Loucy (cell line): Measurements from ENCODE around the gene ELOVL7.

ENCODE experiments used
- EZH2phosphoT487 ChIP-seq: fragments of 200-600 bp; IDR thresholded peaks from 2 replicates; pipeline ENCODE4 v1.6.1; 2018; ENCODE audit warnings: antibody characterized with exemption, mild to moderate bottlenecking, moderate library complexity, borderline replicate concordance
- TF ChIP-seq, protein P1 (sequence below): fragments of 200-600 bp; sonication (generic); conservative IDR thresholded peaks from 2 replicates; pipeline ENCODE4 v1.5.1; 2014; ENCODE audit warnings: mild to moderate bottlenecking, antibody characterized with exemption, low read length

DNA sequence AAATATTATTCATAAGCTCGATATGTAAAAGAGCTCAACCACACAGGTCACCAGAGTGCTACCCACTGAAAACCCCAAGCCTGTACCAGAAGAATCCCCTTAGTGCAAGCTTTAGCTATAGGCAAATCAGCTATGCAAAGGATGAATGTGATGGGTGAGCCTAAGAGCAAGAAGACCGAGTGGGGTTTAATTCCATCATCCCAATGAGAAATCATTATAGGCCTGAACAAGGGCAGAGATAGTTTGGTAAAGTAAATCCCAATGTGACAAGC is 21.8 kb downstream of the ELOVL7 start:
- TF ChIP-seq, protein P1, sequence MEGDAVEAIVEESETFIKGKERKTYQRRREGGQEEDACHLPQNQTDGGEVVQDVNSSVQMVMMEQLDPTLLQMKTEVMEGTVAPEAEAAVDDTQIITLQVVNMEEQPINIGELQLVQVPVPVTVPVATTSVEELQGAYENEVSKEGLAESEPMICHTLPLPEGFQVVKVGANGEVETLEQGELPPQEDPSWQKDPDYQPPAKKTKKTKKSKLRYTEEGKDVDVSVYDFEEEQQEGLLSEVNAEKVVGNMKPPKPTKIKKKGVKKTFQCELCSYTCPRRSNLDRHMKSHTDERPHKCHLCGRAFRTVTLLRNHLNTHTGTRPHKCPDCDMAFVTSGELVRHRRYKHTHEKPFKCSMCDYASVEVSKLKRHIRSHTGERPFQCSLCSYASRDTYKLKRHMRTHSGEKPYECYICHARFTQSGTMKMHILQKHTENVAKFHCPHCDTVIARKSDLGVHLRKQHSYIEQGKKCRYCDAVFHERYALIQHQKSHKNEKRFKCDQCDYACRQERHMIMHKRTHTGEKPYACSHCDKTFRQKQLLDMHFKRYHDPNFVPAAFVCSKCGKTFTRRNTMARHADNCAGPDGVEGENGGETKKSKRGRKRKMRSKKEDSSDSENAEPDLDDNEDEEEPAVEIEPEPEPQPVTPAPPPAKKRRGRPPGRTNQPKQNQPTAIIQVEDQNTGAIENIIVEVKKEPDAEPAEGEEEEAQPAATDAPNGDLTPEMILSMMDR, result no peak
- no peak for TF ChIP-seq EZH2phosphoT487
